ENCODE results near the gene OR10S1.
"Not testable (repeated sequence)": the region's sequence is repeated elsewhere in the genome, so short reads cannot be mapped to it uniquely, and the experiment has no call there.

The OR10S1 gene

GRCh38 chr11:123977731-123978347, at the start of gene OR10S1:
OR10S1 (minus strand) TSS chr11:123977781; CDS start chr11:123977664, 117 bp downstream.
- intact Hi-C loops (cut with DNase I), result no loop called here

GRCh38 chr11:124026498-124026897, 48.9 kb upstream of the OR10S1 start, which contains the start of gene OR10G8:
OR10G8 (plus strand) TSS chr11:124026798; CDS start chr11:124029623, 2,825 bp downstream.
- DNase-seq, result no peak
- intact Hi-C loops (cut with DNase I), result no loop called here

More at GRCh38 chr11:123977731-123978347, at the start of gene OR10S1:
- DNase-seq, result no peak

- intact Hi-C loops (cut with DNase I), result not testable (repeated sequence)
Measured at GRCh38 chr11:124015837-124016236, 38.3 kb upstream of the OR10S1 start.

GRCh38 chr11:124012697-124013096, 35.1 kb upstream of the OR10S1 start, which contains the start of gene OR10G4:
OR10G4 (plus strand) TSS chr11:124012997; CDS start chr11:124015575, 2,578 bp downstream.
- no peak for DNase-seq
- intact Hi-C loops (cut with DNase I), result no loop called here

More at GRCh38 chr11:124015837-124016236, 38.3 kb upstream of the OR10S1 start:
- DNase-seq, result not testable (repeated sequence)

GRCh38 chr11:123995119-123995518, 17.5 kb upstream of the OR10S1 start, which contains the start of gene OR10G6:
OR10G6 (minus strand) TSS chr11:123995161; CDS start chr11:123995161, 0 bp downstream.
- DNase-seq, result no peak
- intact Hi-C loops (cut with DNase I), result no loop called here

GRCh38 chr11:123979311-123979710, 1.7 kb upstream of the OR10S1 start:
- no peak for DNase-seq
- intact Hi-C loops (cut with DNase I), result no loop called here

- DNase-seq, result no peak
- intact Hi-C loops (cut with DNase I), result no loop called here
Measured at GRCh38 chr11:123976770-123977560, 616 bp downstream of the OR10S1 start.

- intact Hi-C loops (cut with DNase I), result no loop called here
- no peak for DNase-seq
Measured at GRCh38 chr11:123973816-123974215, 3.8 kb downstream of the OR10S1 start.

GRCh38 chr11:123956752-123957151, 20.8 kb downstream of the OR10S1 start:
- intact Hi-C loops (cut with DNase I), result no loop called here
- no peak for DNase-seq

- DNase-seq, result no peak
- intact Hi-C loops (cut with DNase I), result no loop called here
Measured at GRCh38 chr11:123945132-123945531, 32.4 kb downstream of the OR10S1 start.

GRCh38 chr11:123943738-123944137, 33.8 kb downstream of the OR10S1 start, which contains the start of gene OR6T1:
OR6T1 (minus strand) TSS chr11:123943838; CDS start chr11:123943838, 0 bp downstream.
- intact Hi-C loops (cut with DNase I), result no loop called here

GRCh38 chr11:123942413-123942812, 35.2 kb downstream of the OR10S1 start:
- DNase-seq, result no peak
- intact Hi-C loops (cut with DNase I), result no loop called here

More at GRCh38 chr11:123943738-123944137, 33.8 kb downstream of the OR10S1 start, which contains the start of gene OR6T1:
- no peak for DNase-seq

- intact Hi-C loops (cut with DNase I), result no loop called here
- DNase-seq, result no peak
Measured at GRCh38 chr11:123939317-123939716, 38.3 kb downstream of the OR10S1 start, which contains the start of gene OR4D5. OR4D5 (plus strand) TSS chr11:123939617; CDS start chr11:123939617, 0 bp downstream.
